ENCODE results near the gene NR2C2.

Gene NR2C2

GRCh38 chr3:14957153-14957552, 9.8 kb downstream of the NR2C2 start:
- H3K9ac ChIP-seq (ENCODE audit: low read depth in 1 of 2, low read length in 2 of 2), result no peak overlapping the region
- H3K27me3 ChIP-seq (ENCODE audit: control insufficient read depth in 2 of 2, insufficient read depth in 2 of 2, low read length in 2 of 2), result no peaks in the 10 kb centered on the region
- no peak overlapping the region for H3K27ac ChIP-seq (ENCODE audit: low read depth in 2 of 2, low read length in 2 of 2)
- H3K9me3 ChIP-seq (ENCODE audit: control insufficient read depth in 2 of 2, low read length in 2 of 2), result no peaks in the 10 kb centered on the region
- peaks cover 0 to 5% of the 10 kb centered on the region in 2 donors for H3K4me1 ChIP-seq (ENCODE audit: control insufficient read depth in 2 of 2, insufficient read depth in 2 of 2, low read length in 2 of 2)
- no peaks in the 10 kb centered on the region for H3K36me3 ChIP-seq (ENCODE audit: control insufficient read depth in 2 of 2, insufficient read depth in 2 of 2, low read length in 2 of 2)
- H3K4me3 ChIP-seq (ENCODE audit: low read length in 2 of 2), result no peak overlapping the region

GRCh38 chr3:14957925-14958324, 10.5 kb downstream of the NR2C2 start:
- H3K9me3 ChIP-seq (ENCODE audit: control insufficient read depth in 2 of 2, low read length in 2 of 2), result no peaks in the 10 kb centered on the region
- H3K4me1 ChIP-seq (ENCODE audit: control insufficient read depth in 2 of 2, insufficient read depth in 2 of 2, low read length in 2 of 2), result peaks cover 0 to 5% of the 10 kb centered on the region in 2 donors
- no peaks in the 10 kb centered on the region for H3K36me3 ChIP-seq (ENCODE audit: control insufficient read depth in 2 of 2, insufficient read depth in 2 of 2, low read length in 2 of 2)

GRCh38 chr3:14959359-14959943, 12.1 kb downstream of the NR2C2 start:
- no peak overlapping the region for H3K9ac ChIP-seq (ENCODE audit: low read depth in 1 of 2, low read length in 2 of 2)
- H3K9me3 ChIP-seq (ENCODE audit: control insufficient read depth in 2 of 2, low read length in 2 of 2), result no peaks in the 10 kb centered on the region
- no peaks in the 10 kb centered on the region for H3K27me3 ChIP-seq (ENCODE audit: control insufficient read depth in 2 of 2, insufficient read depth in 2 of 2, low read length in 2 of 2)
- H3K27ac ChIP-seq (ENCODE audit: low read depth in 2 of 2, low read length in 2 of 2), result peak overlapping the region in 1 of 2 donors; percentile 24
- H3K4me3 ChIP-seq (ENCODE audit: low read length in 2 of 2), result peak overlapping the region in 1 of 2 donors; percentile 34
- H3K4me1 ChIP-seq (ENCODE audit: control insufficient read depth in 2 of 2, insufficient read depth in 2 of 2, low read length in 2 of 2), result peaks cover 0 to 5% of the 10 kb centered on the region in 2 donors
- H3K36me3 ChIP-seq (ENCODE audit: control insufficient read depth in 2 of 2, insufficient read depth in 2 of 2, low read length in 2 of 2), result no peaks in the 10 kb centered on the region

More at GRCh38 chr3:14957925-14958324, 10.5 kb downstream of the NR2C2 start:
- H3K27me3 ChIP-seq (ENCODE audit: control insufficient read depth in 2 of 2, insufficient read depth in 2 of 2, low read length in 2 of 2), result no peaks in the 10 kb centered on the region
- H3K27ac ChIP-seq (ENCODE audit: low read depth in 2 of 2, low read length in 2 of 2), result no peak overlapping the region
- no peak overlapping the region for H3K4me3 ChIP-seq (ENCODE audit: low read length in 2 of 2)
- no peak overlapping the region for H3K9ac ChIP-seq (ENCODE audit: low read depth in 1 of 2, low read length in 2 of 2)

- Histone ChIP-seq H3K27ac (ENCODE audit: low read depth in 2 of 2, low read length in 2 of 2) (no peak overlapping the region), H3K36me3 (ENCODE audit: control insufficient read depth in 2 of 2, insufficient read depth in 2 of 2, low read length in 2 of 2) (peaks cover 0 to 4% of the 10 kb centered on the region in 2 donors), H3K9ac (ENCODE audit: low read depth in 1 of 2, low read length in 2 of 2) (no peak overlapping the region), H3K9me3 (ENCODE audit: control insufficient read depth in 2 of 2, low read length in 2 of 2) (no peaks in the 10 kb centered on the region), H3K4me3 (ENCODE audit: low read length in 2 of 2) (no peak overlapping the region), H3K4me1 (ENCODE audit: control insufficient read depth in 2 of 2, insufficient read depth in 2 of 2, low read length in 2 of 2) (peaks cover 0 to 4% of the 10 kb centered on the region in 2 donors), H3K27me3 (ENCODE audit: control insufficient read depth in 2 of 2, insufficient read depth in 2 of 2, low read length in 2 of 2) (no peaks in the 10 kb centered on the region)
Observed at GRCh38 chr3:14962762-14963161, 15.4 kb downstream of the NR2C2 start.

- Histone ChIP-seq H3K27me3 (ENCODE audit: control insufficient read depth in 2 of 2, insufficient read depth in 2 of 2, low read length in 2 of 2) (no peaks in the 10 kb centered on the region), H3K4me3 (ENCODE audit: low read length in 2 of 2) (no peak overlapping the region), H3K4me1 (ENCODE audit: control insufficient read depth in 2 of 2, insufficient read depth in 2 of 2, low read length in 2 of 2) (no peaks in the 10 kb centered on the region), H3K27ac (ENCODE audit: low read depth in 2 of 2, low read length in 2 of 2) (no peak overlapping the region), H3K9me3 (ENCODE audit: control insufficient read depth in 2 of 2, low read length in 2 of 2) (no peaks in the 10 kb centered on the region), H3K9ac (ENCODE audit: low read depth in 1 of 2, low read length in 2 of 2) (no peak overlapping the region), H3K36me3 (ENCODE audit: control insufficient read depth in 2 of 2, insufficient read depth in 2 of 2, low read length in 2 of 2) (peaks cover 0 to 7% of the 10 kb centered on the region in 2 donors)
Observed at GRCh38 chr3:14967285-14967684, 19.9 kb downstream of the NR2C2 start.

GRCh38 chr3:14969671-14970070, 22.3 kb downstream of the NR2C2 start:
- Histone ChIP-seq H3K27ac (ENCODE audit: low read depth in 2 of 2, low read length in 2 of 2) (peak overlapping the region in 1 of 2 donors; percentile 31), H3K4me1 (ENCODE audit: control insufficient read depth in 2 of 2, insufficient read depth in 2 of 2, low read length in 2 of 2) (no peaks in the 10 kb centered on the region), H3K4me3 (ENCODE audit: low read length in 2 of 2) (no peak overlapping the region), H3K9me3 (ENCODE audit: control insufficient read depth in 2 of 2, low read length in 2 of 2) (no peaks in the 10 kb centered on the region), H3K36me3 (ENCODE audit: control insufficient read depth in 2 of 2, insufficient read depth in 2 of 2, low read length in 2 of 2) (peaks cover 8% of the 10 kb centered on the region in 2 donors), H3K9ac (ENCODE audit: low read depth in 1 of 2, low read length in 2 of 2) (no peak overlapping the region), H3K27me3 (ENCODE audit: control insufficient read depth in 2 of 2, insufficient read depth in 2 of 2, low read length in 2 of 2) (no peaks in the 10 kb centered on the region)

GRCh38 chr3:14976317-14976716, 28.9 kb downstream of the NR2C2 start:
- peaks cover 0 to 3% of the 10 kb centered on the region in 2 donors for H3K4me1 ChIP-seq (ENCODE audit: control insufficient read depth in 2 of 2, insufficient read depth in 2 of 2, low read length in 2 of 2)
- no peak overlapping the region for H3K4me3 ChIP-seq (ENCODE audit: low read length in 2 of 2)
- H3K27ac ChIP-seq (ENCODE audit: low read depth in 2 of 2, low read length in 2 of 2), result no peak overlapping the region
- no peak overlapping the region for H3K9ac ChIP-seq (ENCODE audit: low read depth in 1 of 2, low read length in 2 of 2)
- no peaks in the 10 kb centered on the region for H3K9me3 ChIP-seq (ENCODE audit: control insufficient read depth in 2 of 2, low read length in 2 of 2)
- no peaks in the 10 kb centered on the region for H3K27me3 ChIP-seq (ENCODE audit: control insufficient read depth in 2 of 2, insufficient read depth in 2 of 2, low read length in 2 of 2)
- peaks cover 2 to 8% of the 10 kb centered on the region in 2 donors for H3K36me3 ChIP-seq (ENCODE audit: control insufficient read depth in 2 of 2, insufficient read depth in 2 of 2, low read length in 2 of 2)

GRCh38 chr3:14980689-14981088, 33.3 kb downstream of the NR2C2 start:
- no peaks in the 10 kb centered on the region for H3K36me3 ChIP-seq (ENCODE audit: control insufficient read depth in 2 of 2, insufficient read depth in 2 of 2, low read length in 2 of 2)
- no peak overlapping the region for H3K9ac ChIP-seq (ENCODE audit: low read depth in 1 of 2, low read length in 2 of 2)
- H3K4me3 ChIP-seq (ENCODE audit: low read length in 2 of 2), result no peak overlapping the region
- no peak overlapping the region for H3K27ac ChIP-seq (ENCODE audit: low read depth in 2 of 2, low read length in 2 of 2)
- H3K4me1 ChIP-seq (ENCODE audit: control insufficient read depth in 2 of 2, insufficient read depth in 2 of 2, low read length in 2 of 2), result peaks cover 0 to 3% of the 10 kb centered on the region in 2 donors
- H3K27me3 ChIP-seq (ENCODE audit: control insufficient read depth in 2 of 2, insufficient read depth in 2 of 2, low read length in 2 of 2), result no peaks in the 10 kb centered on the region
- H3K9me3 ChIP-seq (ENCODE audit: control insufficient read depth in 2 of 2, low read length in 2 of 2), result no peaks in the 10 kb centered on the region

GRCh38 chr3:14984581-14985113, 37.3 kb downstream of the NR2C2 start:
- H3K9ac ChIP-seq (ENCODE audit: low read depth in 1 of 2, low read length in 2 of 2), result no peak overlapping the region
- H3K27me3 ChIP-seq (ENCODE audit: control insufficient read depth in 2 of 2, insufficient read depth in 2 of 2, low read length in 2 of 2), result no peaks in the 10 kb centered on the region
- H3K9me3 ChIP-seq (ENCODE audit: control insufficient read depth in 2 of 2, low read length in 2 of 2), result no peaks in the 10 kb centered on the region
- H3K4me3 ChIP-seq (ENCODE audit: low read length in 2 of 2), result no peak overlapping the region
- H3K36me3 ChIP-seq (ENCODE audit: control insufficient read depth in 2 of 2, insufficient read depth in 2 of 2, low read length in 2 of 2), result no peaks in the 10 kb centered on the region
- no peak overlapping the region for H3K27ac ChIP-seq (ENCODE audit: low read depth in 2 of 2, low read length in 2 of 2)
- H3K4me1 ChIP-seq (ENCODE audit: control insufficient read depth in 2 of 2, insufficient read depth in 2 of 2, low read length in 2 of 2), result no peaks in the 10 kb centered on the region

- H3K27me3 ChIP-seq (ENCODE audit: control insufficient read depth in 2 of 2, insufficient read depth in 2 of 2, low read length in 2 of 2), result no peaks in the 10 kb centered on the region
- no peak overlapping the region for H3K4me3 ChIP-seq (ENCODE audit: low read length in 2 of 2)
- peaks cover 11 to 17% of the 10 kb centered on the region in 2 donors for H3K4me1 ChIP-seq (ENCODE audit: control insufficient read depth in 2 of 2, insufficient read depth in 2 of 2, low read length in 2 of 2)
- no peaks in the 10 kb centered on the region for H3K9me3 ChIP-seq (ENCODE audit: control insufficient read depth in 2 of 2, low read length in 2 of 2)
- H3K36me3 ChIP-seq (ENCODE audit: control insufficient read depth in 2 of 2, insufficient read depth in 2 of 2, low read length in 2 of 2), result no peaks in the 10 kb centered on the region
- H3K9ac ChIP-seq (ENCODE audit: low read depth in 1 of 2, low read length in 2 of 2), result no peak overlapping the region
- H3K27ac ChIP-seq (ENCODE audit: low read depth in 2 of 2, low read length in 2 of 2), result no peak overlapping the region
Observed at GRCh38 chr3:14988988-14989394, 41.6 kb downstream of the NR2C2 start.

Data from mucosa of rectum (tissue), 2 donors.